Nephron progenitor cell (in vitro differentiated cells): ENCODE results near the gene P2RX2.

Source experiments
- DNase-seq: peaks from one replicate; pipeline ENCODE4 v3.0.0; 2021
- H3K27ac Mint-ChIP-seq: 2 replicates; pipeline ENCODE4 v1.8.0; 2021; ENCODE audit warnings: mild to moderate bottlenecking, moderate library complexity, mixed read lengths
- H3K27me3 Mint-ChIP-seq: 2 replicates; pipeline ENCODE4 v1.8.0; 2021; ENCODE audit warnings: mild to moderate bottlenecking, low read depth, mixed read lengths; ENCODE audit not compliant: poor library complexity
- H3K36me3 Mint-ChIP-seq: 2 replicates; pipeline ENCODE4 v1.8.0; 2021; ENCODE audit warnings: low read depth, mixed read lengths
- H3K4me1 Mint-ChIP-seq: 2 replicates; pipeline ENCODE4 v1.8.0; 2021; ENCODE audit warnings: mixed read lengths
- H3K4me3 Mint-ChIP-seq: 2 replicates; pipeline ENCODE4 v1.8.0; 2021; ENCODE audit warnings: mild to moderate bottlenecking, moderate library complexity, mixed read lengths
- H3K9me3 Mint-ChIP-seq: 2 replicates; pipeline ENCODE4 v1.8.0; 2021; ENCODE audit warnings: mild to moderate bottlenecking, moderate library complexity, mixed read lengths
- TF ChIP-seq, protein P1 (sequence below): fragments of 200-600 bp; sonication (generic); IDR thresholded peaks from 2 replicates; pipeline ENCODE4 v1.5.0; 2021; ENCODE audit warnings: antibody characterized with exemption

P2RX2 gene

DNA sequence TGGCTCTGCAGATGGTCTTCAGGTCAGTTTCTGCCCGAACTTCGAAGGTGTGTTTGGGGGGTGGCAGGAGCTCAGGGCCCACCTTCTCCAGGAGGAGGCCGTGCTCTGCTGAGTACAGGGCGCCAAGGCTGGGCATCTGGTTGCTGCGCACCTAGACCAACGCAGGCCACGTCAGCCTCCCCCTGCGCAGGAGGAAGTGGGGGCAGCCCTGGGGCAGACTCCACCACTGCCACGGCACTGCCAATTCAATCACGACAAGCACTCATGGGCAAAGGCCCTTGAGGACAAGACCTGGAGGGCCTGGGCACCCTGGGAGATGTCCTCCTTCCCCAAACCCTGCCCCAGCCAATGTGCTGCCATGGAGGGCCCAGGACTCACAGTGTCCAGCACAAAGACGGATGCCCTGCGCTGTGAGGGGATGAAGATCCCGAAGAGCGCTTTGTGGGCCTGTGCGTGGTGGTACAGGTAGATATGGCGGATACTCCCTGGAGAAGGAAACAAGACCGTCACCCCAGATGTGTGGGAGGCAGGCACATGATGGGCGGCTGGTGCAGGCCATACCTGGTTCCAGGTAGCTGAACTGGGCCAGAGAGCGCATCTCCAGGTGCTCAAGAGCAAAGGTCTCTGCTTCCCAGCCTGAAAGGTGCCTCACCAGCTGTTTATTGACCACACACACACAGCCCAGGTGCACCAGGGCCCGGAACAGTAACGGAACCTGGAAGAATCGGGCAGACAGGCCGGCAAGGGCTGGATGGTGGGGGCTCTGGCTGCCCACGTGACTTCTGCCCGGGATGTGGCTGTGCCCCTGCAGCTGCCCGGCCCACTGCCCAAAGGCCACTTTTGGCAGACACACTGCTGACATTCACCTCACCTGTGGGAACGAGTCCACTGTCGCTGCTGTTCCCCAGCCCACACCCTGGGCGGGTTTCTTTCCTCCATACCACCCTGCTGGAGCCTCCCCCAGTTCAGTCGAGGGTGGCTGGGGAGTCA is 24.6 kb downstream of the P2RX2 start:
- Mint-ChIP-seq H3K4me1 (peaks cover 19% of the 10 kb centered on the region), H3K27me3 (peaks cover 5% of the 10 kb centered on the region), H3K4me3 (no peak overlapping the region), H3K36me3 (peaks cover 51% of the 10 kb centered on the region), H3K27ac (no peak overlapping the region), H3K9me3 (no peaks in the 10 kb centered on the region)
- TF ChIP-seq, protein P1, sequence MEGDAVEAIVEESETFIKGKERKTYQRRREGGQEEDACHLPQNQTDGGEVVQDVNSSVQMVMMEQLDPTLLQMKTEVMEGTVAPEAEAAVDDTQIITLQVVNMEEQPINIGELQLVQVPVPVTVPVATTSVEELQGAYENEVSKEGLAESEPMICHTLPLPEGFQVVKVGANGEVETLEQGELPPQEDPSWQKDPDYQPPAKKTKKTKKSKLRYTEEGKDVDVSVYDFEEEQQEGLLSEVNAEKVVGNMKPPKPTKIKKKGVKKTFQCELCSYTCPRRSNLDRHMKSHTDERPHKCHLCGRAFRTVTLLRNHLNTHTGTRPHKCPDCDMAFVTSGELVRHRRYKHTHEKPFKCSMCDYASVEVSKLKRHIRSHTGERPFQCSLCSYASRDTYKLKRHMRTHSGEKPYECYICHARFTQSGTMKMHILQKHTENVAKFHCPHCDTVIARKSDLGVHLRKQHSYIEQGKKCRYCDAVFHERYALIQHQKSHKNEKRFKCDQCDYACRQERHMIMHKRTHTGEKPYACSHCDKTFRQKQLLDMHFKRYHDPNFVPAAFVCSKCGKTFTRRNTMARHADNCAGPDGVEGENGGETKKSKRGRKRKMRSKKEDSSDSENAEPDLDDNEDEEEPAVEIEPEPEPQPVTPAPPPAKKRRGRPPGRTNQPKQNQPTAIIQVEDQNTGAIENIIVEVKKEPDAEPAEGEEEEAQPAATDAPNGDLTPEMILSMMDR: no peak
- DNase-seq: no peak

DNA sequence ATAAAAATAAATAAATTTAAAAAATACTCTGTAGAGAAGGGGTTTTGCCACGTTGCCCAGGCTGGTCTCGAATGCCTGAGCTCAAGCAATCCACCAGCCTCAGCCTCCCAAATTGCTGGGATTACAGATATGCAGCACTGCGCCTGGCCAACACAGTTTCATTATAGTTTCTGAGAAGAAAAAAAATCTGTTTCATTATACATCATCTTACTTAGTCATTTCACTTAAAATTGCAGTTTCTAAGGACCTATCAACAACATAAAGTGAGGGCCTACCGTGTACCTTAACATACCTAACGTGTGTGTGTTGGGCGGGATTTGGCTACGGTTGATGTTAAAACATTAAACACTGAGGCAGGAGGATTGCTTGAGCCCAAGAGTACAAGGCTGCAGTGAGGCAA is 28.3 kb downstream of the P2RX2 start:
- Mint-ChIP-seq H3K36me3 (peaks cover 48% of the 10 kb centered on the region), H3K27me3 (no peaks in the 10 kb centered on the region)

DNA sequence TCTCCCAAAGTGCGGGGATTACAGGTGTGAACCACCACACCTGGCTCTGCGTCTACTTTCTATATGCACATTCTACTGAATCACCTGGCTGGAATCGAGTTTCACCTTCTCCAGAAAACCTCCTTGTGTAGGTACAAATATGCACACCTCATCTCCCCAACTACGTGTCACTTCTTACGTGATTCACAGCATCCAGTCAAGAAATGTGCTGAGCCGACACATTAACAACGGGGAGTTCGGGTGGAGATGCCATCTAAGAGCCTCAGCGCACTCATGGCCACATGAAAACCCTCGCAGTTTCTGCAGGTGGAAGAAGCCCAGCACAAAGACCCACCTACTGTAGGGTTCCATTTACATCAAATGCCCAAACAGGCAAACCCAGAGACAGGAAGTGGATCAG is 29.3 kb downstream of the P2RX2 start:
- Mint-ChIP-seq H3K27ac (no peak overlapping the region), H3K4me1 (no peaks in the 10 kb centered on the region), H3K4me3 (no peak overlapping the region), H3K27me3 (no peaks in the 10 kb centered on the region), H3K36me3 (peaks cover 57% of the 10 kb centered on the region), H3K9me3 (no peaks in the 10 kb centered on the region)
- TF ChIP-seq, protein P1: no peak
- no peak for DNase-seq

More for the DNA sequence above, 28.3 kb downstream of the P2RX2 start:
- Mint-ChIP-seq H3K9me3 (no peaks in the 10 kb centered on the region), H3K4me1 (no peaks in the 10 kb centered on the region), H3K27ac (no peak overlapping the region), H3K4me3 (no peak overlapping the region)
- no peak for DNase-seq
- TF ChIP-seq, protein P1: no peak

DNA sequence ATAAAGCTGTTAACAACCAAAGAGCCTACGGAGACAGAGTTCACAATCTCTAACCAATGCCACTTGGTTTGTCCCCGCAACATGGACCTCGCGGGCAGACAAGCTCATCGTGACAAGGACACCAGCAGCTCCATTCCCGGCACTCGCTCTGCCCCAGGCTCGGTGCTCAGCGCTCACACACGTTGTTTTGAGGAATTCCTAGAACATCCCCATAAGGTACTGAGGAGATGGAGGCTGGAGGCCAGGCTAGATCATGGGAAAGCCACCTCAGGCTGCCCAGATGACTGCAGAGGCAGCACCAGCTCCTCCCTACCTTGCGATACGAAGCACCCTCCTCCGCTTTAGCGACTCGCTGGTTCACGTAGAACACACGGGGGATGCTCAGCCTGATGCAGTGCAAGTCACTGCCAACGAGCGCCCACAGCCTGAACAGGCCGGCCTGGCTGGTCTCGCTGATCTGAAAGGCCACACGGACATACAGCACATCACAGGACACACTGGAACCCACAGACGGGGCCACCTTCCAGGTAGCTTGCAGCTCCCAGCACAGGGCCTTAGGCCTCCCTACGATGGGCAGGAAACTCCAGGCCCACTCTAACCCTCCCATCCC is 30.1 kb downstream of the P2RX2 start:
- H3K4me1 Mint-ChIP-seq: no peaks in the 10 kb centered on the region
- no peak overlapping the region for H3K27ac Mint-ChIP-seq
- H3K27me3 Mint-ChIP-seq: no peaks in the 10 kb centered on the region
- no peak overlapping the region for H3K4me3 Mint-ChIP-seq
- no peaks in the 10 kb centered on the region for H3K9me3 Mint-ChIP-seq
- no peak for DNase-seq
- peaks cover 62% of the 10 kb centered on the region for H3K36me3 Mint-ChIP-seq
- TF ChIP-seq, protein P1: no peak

DNA sequence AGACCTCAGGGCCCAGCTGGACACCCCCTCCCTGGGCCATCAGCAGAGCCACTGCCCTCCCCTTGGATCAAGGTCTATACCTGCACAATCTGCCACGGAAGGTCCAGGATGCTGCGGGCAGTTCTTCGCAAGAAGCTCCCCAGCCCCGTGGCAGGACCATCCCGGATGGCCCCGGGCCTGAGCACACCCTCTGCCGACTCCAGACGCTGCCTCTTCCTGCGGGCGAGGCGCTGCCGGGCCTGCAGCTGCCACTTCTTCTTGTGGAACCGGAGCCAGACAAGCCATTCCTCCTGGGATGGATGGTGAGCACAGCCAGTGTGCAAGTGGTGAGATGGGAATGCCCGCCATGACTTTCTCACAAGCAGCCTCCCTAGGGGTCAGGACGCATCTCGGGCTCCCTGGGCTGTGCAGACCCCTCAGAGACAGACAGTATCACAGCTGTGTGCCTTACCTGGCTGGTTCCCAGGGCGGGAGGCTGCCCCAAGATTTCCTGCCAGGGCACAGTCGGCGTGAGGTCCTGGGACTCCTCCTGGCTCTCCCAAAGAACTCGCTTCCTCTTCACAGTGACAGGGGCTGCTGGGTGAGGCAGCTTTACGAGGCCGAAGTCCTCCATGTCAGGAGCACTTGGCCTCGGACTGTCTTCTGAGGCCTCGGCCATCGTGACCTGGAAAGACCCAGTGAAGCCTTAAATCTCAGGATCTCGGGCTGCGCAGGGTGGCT is 30.8 kb downstream of the P2RX2 start:
- H3K4me3 Mint-ChIP-seq: no peak overlapping the region
- peaks cover 66% of the 10 kb centered on the region for H3K36me3 Mint-ChIP-seq
- TF ChIP-seq, protein P1: no peak

More for the DNA sequence above, 30.8 kb downstream of the P2RX2 start:
- Mint-ChIP-seq H3K27ac (no peak overlapping the region), H3K9me3 (no peaks in the 10 kb centered on the region), H3K27me3 (no peaks in the 10 kb centered on the region), H3K4me1 (no peaks in the 10 kb centered on the region)
- DNase-seq: no peak
